HepG2 (cell line): ENCODE results near the gene LENEP. TPM values are rescaled to one million over a fixed set of nuclear protein-coding genes. Genes with fewer than 3 reads are reported as not detected.

ENCODE experiments used
- ATF5 ChIP-seq: sonication (generic); formaldehyde crosslinking; IDR thresholded peaks from 2 replicates; pipeline ENCODE4 v1.4.0; 2020; ENCODE audit warnings: mild to moderate bottlenecking, low read depth, missing genetic modification reagents
- CHCHD3 ChIP-seq: sonication (generic); formaldehyde crosslinking; IDR thresholded peaks from 2 replicates; pipeline ENCODE4 v1.8.0; 2022; ENCODE audit warnings: mild to moderate bottlenecking, missing genetic modification reagents, moderate library complexity
- DNMT3B ChIP-seq: conservative IDR thresholded peaks from 2 replicates; pipeline ENCODE4 v1.6.1; 2016; ENCODE audit warnings: missing biosample characterization, control low read depth
- EP300 ChIP-seq, 3 experiments: sonication (generic) in 1 of 3; formaldehyde crosslinking in 1 of 3; IDR thresholded peaks; 2 replicates each; pipeline versions ENCODE4 v1.5.1 to v1.6.1; 2011 to 2020; ENCODE audit warnings: low read depth in 2 of 3, low read length in 2 of 3, borderline replicate concordance in 1 of 3, improper control_type of control experiment in 1 of 3, mild to moderate bottlenecking in 1 of 3, missing genetic modification reagents in 1 of 3, moderate library complexity in 1 of 3
- EZH2 ChIP-seq: conservative IDR thresholded peaks from 2 replicates; pipeline ENCODE4 v1.6.1; 2012; ENCODE audit warnings: mild to moderate bottlenecking, low read depth, low read length, moderate library complexity
- FOXJ3 ChIP-seq: sonication (generic); formaldehyde crosslinking; IDR thresholded peaks from 2 replicates; pipeline ENCODE4 v1.4.0; 2020; ENCODE audit warnings: missing genetic modification reagents, mild to moderate bottlenecking, borderline replicate concordance
- IKZF5 ChIP-seq: IDR thresholded peaks from 2 replicates; pipeline ENCODE4 v1.6.1; 2018; ENCODE audit warnings: missing genetic modification reagents, mild to moderate bottlenecking, missing compliant biosample characterization
- JUNB ChIP-seq: sonication (generic); formaldehyde crosslinking; IDR thresholded peaks from 2 replicates; pipeline ENCODE4 v1.8.0; 2022; ENCODE audit warnings: missing genetic modification reagents, mild to moderate bottlenecking, borderline replicate concordance
- PAXIP1 ChIP-seq: sonication (generic); formaldehyde crosslinking; conservative IDR thresholded peaks from 2 replicates; pipeline ENCODE4 v1.4.0; 2020; ENCODE audit warnings: mild to moderate bottlenecking, missing genetic modification reagents, moderate library complexity
- POGK ChIP-seq: sonication (generic); formaldehyde crosslinking; conservative IDR thresholded peaks from 2 replicates; pipeline ENCODE4 v1.8.0; 2022; ENCODE audit warnings: mild to moderate bottlenecking, moderate library complexity, missing genetic modification reagents
- ZNF354B ChIP-seq: sonication (generic); formaldehyde crosslinking; IDR thresholded peaks from 2 replicates; pipeline ENCODE4 v1.8.0; 2022; ENCODE audit warnings: mild to moderate bottlenecking, missing genetic modification reagents
- ZNF670 ChIP-seq: sonication (generic); formaldehyde crosslinking; IDR thresholded peaks from 2 replicates; pipeline ENCODE4 v1.8.0; 2022; ENCODE audit warnings: mild to moderate bottlenecking, missing genetic modification reagents, borderline replicate concordance
- ZNF691 ChIP-seq: sonication (generic); formaldehyde crosslinking; IDR thresholded peaks from 2 replicates; pipeline ENCODE4 v1.4.0; 2020; ENCODE audit warnings: missing genetic modification reagents, low read depth, mild to moderate bottlenecking, borderline replicate concordance
- ZNF782 ChIP-seq: sonication (generic); formaldehyde crosslinking; IDR thresholded peaks from 2 replicates; pipeline ENCODE4 v1.4.0; 2020; ENCODE audit warnings: missing genetic modification reagents, mild to moderate bottlenecking, borderline replicate concordance
- ZNF800 ChIP-seq: sonication (generic); formaldehyde crosslinking; IDR thresholded peaks from 2 replicates; pipeline ENCODE4 v1.4.0; 2020; ENCODE audit warnings: missing genetic modification reagents
- polyA plus RNA-seq, 8 experiments: library from polyadenylated mRNA; depleted of rRNA in 3 of 8; stranded (reverse) in 7 of 8; unstranded in 1 of 8; fragments of >200 nt; fragmentation: Illumina TruSeq in 4 of 8; extraction: Trizol in 4 of 8; gene quantifications; 2 replicates each; pipeline versions ENCODE4 v1.2.1 to v1.2.3, GENCODE V29; 2011 to 2016; ENCODE audit warnings: low read depth in 4 of 8, missing spikeins in 1 of 8, mixed read lengths in 1 of 8; ENCODE audit not compliant: insufficient read depth in 1 of 8
- total RNA-seq, 5 experiments: library from RNA; depleted of rRNA; stranded (reverse); fragments of >200 nt; fragmentation: Illumina TruSeq; extraction: Trizol; gene quantifications; 2 replicates each; pipeline ENCODE4 v1.2.3, GENCODE V29; 2016; ENCODE audit warnings: low read depth in 1 of 5

The LENEP gene
- total and polyA plus RNA-seq, 2 of the 13 experiments (the other 11 are each of a cell fraction or from before 2014, with no cell fraction given): 0.29 TPM; not detected in 1

GRCh38 chr1:155017041-155017945 is 23.9 kb downstream of the LENEP start (continued):
- peak; percentile 88; the same call in 1 of the 2 replicates for TF ChIP-seq IKZF5
- TF ChIP-seq POGK (CRISPR knock-in tag): peak; percentile 96
- TF ChIP-seq CHCHD3: peak; percentile 86; the same call in 1 of the 2 replicates
- TF ChIP-seq ATF5: no peak
- TF ChIP-seq ZNF800 (CRISPR knock-in tag): 0 out of 2 replicates have a peak, but pooled peaks have one; percentile 31
- no peak; the same call in 1 of the 2 replicates for TF ChIP-seq ZNF782 (CRISPR knock-in tag)
- no peak for TF ChIP-seq JUNB (CRISPR knock-in tag)
- TF ChIP-seq EZH2: no peak
- peak; percentile 66 for TF ChIP-seq PAXIP1
- TF ChIP-seq FOXJ3 (CRISPR knock-in tag): 0 out of 2 replicates have a peak, but pooled peaks have one; percentile 16
- TF ChIP-seq ZNF354B (CRISPR knock-in tag): no peak
- TF ChIP-seq EP300 (IDR thresholded peaks at IDR 0.05; ENCODE audit: low read depth in 2 of 2, low read length in 2 of 2): peak in 1 of 2 experiments; percentile 20; a peak in 1 of 4 replicates
- TF ChIP-seq EP300 (CRISPR knock-in tag; IDR thresholded peaks at IDR 0.05; ENCODE audit: borderline replicate concordance): peak; percentile 52; the same call in 1 of the 2 replicates
- no peak for TF ChIP-seq DNMT3B (CRISPR knock-in tag)
- peak; percentile 80; the same call in 1 of the 2 replicates for TF ChIP-seq ZNF691 (CRISPR knock-in tag)
- 0 out of 2 replicates have a peak, but pooled peaks have one; percentile 52 for TF ChIP-seq ZNF670 (CRISPR knock-in tag)
